Astrocyte (in vitro differentiated cells and primary cell): ENCODE measurements around the gene NTM.

ENCODE experiments used
- EZH2 ChIP-seq: IDR thresholded peaks from 2 replicates; pipeline ENCODE4 v1.6.1; 2012; ENCODE audit warnings: mild to moderate bottlenecking, low read length, inconsistent platforms; ENCODE audit not compliant: insufficient read depth
- TF ChIP-seq, protein P1 (sequence below): IDR thresholded peaks from 2 replicates; pipeline ENCODE4 v1.5.1; 2011; ENCODE audit warnings: low read depth, mild to moderate bottlenecking, inconsistent platforms, low read length, moderate library complexity; ENCODE audit not compliant: insufficient read depth

DNA sequence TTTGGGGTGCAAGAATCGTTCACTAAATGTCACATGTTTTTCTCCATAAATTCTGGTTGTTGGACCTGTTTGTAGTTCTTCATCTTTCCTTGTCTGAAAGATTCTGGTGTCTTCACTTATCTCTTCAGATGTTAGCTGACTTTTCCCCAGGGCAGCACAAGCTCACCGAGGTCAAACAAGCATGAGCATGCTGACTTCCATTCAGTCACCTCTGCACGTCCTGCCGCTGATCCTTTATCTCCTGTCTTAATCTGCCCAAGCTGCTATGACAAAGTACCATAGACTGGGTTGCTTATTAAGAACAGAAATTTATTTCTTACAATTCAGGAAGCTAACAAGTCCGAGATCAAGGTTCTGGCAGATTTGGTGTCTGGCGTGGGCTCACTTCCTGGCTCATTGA is 800.6 kb downstream of the NTM start:
- TF ChIP-seq, protein P1, sequence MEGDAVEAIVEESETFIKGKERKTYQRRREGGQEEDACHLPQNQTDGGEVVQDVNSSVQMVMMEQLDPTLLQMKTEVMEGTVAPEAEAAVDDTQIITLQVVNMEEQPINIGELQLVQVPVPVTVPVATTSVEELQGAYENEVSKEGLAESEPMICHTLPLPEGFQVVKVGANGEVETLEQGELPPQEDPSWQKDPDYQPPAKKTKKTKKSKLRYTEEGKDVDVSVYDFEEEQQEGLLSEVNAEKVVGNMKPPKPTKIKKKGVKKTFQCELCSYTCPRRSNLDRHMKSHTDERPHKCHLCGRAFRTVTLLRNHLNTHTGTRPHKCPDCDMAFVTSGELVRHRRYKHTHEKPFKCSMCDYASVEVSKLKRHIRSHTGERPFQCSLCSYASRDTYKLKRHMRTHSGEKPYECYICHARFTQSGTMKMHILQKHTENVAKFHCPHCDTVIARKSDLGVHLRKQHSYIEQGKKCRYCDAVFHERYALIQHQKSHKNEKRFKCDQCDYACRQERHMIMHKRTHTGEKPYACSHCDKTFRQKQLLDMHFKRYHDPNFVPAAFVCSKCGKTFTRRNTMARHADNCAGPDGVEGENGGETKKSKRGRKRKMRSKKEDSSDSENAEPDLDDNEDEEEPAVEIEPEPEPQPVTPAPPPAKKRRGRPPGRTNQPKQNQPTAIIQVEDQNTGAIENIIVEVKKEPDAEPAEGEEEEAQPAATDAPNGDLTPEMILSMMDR: no peak
- TF ChIP-seq EZH2: no peak
